Measurements from ENCODE around the gene SOX5. TPM values are rescaled to one million over a fixed set of nuclear protein-coding genes. Genes with fewer than 3 reads are reported as not detected.
A peak's percentile ranks its signal among the peaks of the same experiment; 100 is the strongest.
"Not testable (repeated sequence)": the region's sequence is repeated elsewhere in the genome, so short reads cannot be mapped to it uniquely, and the experiment has no call there.

Gene SOX5
- polyA plus RNA-seq, 3 donors = 5.5 to 7.2 (median 5.8) TPM

DNA sequence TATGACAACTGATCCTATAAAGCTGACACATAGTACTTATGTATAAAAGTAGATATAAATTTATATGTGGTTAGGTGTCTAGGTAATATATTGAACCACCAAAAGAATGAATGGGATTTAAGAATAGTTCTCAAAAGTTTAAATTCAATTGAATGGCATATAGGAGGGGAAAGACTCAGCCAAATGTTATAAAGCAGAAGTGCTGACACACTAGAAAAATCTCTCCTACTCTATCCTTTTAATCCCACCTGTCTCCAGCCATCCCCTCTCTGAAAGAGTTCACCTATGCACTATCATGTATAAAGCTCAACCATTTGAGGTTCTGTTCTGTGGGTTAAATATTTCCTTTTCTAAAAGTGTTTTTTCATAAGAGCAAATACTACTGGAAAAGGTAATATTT, 400.7 kb downstream of the SOX5 start:
- no peak for DNase-seq

DNA sequence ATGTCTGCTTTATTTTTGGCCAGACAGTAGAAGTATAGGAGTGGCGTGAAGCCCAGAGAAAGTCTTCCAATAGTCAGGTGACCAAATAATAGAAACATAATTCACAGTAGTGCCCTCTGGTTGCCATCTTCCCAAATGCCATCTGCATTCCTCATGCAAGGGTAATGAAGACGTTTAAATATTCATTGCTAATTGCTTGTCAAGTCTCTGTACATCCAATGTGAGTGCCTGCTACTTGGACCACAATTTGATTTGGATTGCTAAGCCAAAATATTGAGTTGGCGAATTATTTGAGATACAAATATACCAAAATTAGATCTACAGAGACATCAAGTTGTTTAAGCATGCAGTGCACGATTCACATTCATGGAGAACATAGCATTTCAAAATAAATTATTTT, 402.7 kb downstream of the SOX5 start:
- no peak for DNase-seq

DNA sequence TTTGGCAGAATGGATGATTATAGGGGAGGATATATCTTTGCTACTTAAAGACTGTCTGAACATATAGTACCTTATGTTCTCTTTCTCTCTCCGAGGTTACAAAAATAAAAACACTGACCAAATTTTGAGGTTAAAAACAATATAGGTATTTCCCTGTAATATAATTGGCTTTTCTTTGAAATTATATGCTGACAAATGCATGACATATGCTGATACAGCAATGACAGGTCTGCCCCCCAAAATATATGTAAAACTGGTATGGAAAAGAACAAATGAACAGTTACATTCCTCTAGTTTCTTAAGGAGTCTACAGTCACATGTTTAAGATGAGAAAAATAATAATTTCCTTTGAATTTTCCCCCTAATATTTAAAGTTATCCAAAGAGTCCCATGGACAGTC, 405.7 kb downstream of the SOX5 start:
- no peak for DNase-seq

DNA sequence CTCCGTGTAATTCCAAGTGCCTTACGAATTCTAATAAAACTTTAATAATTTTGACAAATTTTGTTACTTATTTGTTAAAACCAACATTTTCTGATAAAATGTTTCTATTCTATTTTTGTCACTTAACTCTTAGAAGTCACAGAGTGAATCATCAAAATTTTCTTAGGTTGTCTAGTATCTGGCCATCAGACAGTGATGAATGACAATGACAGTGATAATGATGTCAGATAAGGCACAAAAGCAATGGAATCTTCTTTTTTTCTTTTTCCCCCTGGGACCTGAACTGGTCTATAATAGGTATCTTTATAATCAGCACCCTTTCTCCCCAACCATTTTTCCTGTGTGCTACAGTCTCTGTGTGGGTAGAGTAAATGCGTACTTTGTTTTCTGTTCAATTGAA, 407.3 kb downstream of the SOX5 start:
- DNase-seq = no peak

DNA sequence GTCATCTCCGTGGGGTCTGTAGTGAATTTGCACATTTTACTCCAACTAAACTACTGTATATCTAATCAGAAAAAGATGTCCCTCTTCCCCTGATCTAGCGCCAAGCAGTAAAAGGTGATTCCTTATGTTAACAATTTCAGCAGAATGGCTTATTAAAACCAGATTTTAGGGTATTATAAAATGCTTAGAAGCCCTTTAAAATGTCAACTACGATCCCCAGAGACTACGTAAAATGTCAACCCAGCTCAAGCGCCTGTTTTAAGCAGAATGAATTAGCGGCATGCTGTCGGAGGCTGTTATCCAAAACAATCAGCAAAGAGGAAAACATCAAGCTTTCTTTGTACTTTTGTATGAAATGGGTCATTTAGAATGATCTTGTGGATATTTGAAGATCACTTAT, 408.9 kb downstream of the SOX5 start:
- DNase-seq = peak; percentile 40

- no peak for DNase-seq
Measured at GRCh38 chr12:23536293-23536692, 413.2 kb downstream of the SOX5 start.

DNA sequence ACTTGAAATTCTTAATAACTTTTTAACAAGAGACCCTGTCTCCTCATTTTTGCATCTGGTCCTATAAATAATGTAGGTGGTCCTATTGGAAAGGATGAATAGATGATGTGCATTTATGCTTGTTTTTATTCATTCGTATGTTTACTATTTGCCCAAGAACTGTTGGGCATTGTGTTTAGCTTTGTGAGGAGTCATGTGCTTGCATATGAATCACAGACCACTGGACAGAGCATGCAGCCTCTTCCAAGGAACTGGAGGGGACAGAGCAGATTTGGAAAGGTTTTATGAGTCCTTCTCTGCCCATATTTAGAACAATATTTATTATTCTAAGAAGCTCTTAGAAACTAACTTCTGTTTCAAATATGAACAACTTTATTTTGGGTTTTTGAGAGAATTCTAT, 414.0 kb downstream of the SOX5 start:
- no peak for DNase-seq

DNA sequence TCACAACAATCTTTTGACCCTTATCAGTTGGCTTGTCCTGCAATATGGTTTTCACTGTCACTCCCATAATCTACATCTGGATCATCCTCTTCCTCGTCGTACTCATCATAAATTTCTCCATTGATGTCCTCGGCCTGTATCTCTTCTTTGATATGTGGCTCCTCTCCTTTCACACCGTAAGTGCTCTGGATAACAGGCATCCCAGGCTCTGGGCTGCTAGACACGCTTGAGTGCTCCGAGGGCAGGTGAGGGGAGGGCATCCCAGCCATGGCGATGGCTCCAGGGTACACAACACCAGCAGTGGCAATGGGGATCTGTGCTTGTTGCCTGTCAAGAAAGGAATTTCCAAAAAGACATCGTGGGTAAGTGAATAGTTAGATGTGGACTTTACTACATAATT, 415.3 kb downstream of the SOX5 start:
- no peak for DNase-seq

- DNase-seq = no peak
Measured at GRCh38 chr12:23533699-23534098, 415.8 kb downstream of the SOX5 start.

- DNase-seq = no peak
Measured at GRCh38 chr12:23533265-23533664, 416.2 kb downstream of the SOX5 start.

DNA sequence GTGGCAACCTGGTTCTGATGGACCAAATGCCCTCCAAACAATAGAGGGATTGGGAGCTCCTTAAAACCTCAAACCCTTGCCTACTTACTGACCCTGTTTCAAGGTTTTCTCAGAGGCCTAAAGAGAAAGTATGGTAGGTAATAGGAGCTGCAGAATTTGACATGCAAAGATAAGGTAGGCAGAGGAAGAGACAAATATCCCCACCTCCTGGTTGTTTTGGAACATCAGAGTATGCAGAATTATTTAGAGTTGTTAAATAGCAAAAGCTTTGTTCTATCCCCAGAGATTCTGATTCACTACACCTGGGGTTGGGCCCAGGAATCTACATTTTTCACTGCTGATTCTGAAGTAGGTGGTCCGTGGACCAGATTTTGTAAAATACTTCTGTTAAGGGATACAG, 421.2 kb downstream of the SOX5 start:
- no peak for DNase-seq

- DNase-seq = no peak
Measured at GRCh38 chr12:23525450-23526072, 423.9 kb downstream of the SOX5 start.

- DNase-seq = no peak
Measured at GRCh38 chr12:23523339-23523738, 426.1 kb downstream of the SOX5 start.

GRCh38 chr12:23519444-23519843, 430.0 kb downstream of the SOX5 start:
- not testable (repeated sequence) for DNase-seq

DNA sequence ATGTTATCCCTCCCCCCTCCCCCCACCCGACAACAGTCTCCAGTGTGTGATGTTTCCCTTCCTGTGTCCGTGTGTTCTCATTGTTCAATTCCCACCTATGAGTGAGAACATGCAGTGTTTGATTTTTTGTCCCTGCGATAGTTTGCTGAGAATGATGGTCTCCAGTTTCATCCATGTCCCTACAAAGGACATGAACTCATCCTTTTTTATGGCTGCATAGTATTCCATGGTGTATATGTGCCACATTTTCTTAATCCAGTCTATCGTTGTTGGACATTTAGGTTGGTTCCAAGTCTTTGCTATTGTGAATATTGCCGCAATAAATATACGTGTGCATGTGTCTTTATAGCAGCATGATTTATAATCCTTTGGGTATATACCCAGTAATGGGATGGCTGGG, 433.7 kb downstream of the SOX5 start:
- DNase-seq = not testable (repeated sequence)

DNA sequence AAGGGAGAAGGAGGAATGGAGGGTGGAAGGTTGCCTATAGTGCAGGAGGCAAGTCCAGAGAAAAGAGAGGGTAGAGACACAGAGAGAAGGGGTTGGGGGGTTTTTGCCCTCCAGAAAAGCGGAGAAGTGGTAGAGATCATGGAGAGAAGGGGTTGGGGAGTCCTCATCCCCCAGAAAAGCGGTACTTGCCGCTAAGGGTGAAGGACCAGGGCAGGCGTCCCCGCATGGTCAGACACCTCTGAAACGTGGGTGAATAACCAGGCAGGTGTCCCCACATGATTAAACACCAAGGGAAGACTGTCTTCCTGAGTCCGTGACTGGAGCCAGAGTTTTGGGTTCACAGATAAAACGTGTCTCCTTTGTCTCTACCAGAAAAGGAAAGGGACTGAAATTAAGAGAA, 439.0 kb downstream of the SOX5 start:
- DNase-seq = no peak

DNA sequence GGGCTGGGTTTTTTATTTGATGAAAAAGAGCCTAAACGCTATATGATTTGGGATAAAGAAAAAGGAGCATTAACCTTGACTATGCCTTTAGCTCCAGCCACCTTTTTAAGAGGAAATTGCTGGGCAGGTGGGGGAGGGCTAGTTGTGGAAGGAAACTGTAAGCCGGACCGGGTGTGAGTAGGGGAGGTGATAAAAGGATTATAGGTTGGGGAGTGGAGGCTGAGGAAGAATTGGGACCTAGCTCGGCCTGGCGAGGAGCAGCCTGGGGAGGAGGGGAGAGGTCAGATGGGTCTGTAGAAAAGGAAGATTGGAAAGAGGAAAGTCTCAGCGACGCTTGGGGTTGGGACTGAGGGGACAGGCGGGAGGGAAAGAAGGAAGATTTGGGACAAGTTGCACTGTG, 439.6 kb downstream of the SOX5 start:
- not testable (repeated sequence) for DNase-seq

- not testable (repeated sequence) for DNase-seq
Measured at GRCh38 chr12:23507785-23508184, 441.7 kb downstream of the SOX5 start.

DNA sequence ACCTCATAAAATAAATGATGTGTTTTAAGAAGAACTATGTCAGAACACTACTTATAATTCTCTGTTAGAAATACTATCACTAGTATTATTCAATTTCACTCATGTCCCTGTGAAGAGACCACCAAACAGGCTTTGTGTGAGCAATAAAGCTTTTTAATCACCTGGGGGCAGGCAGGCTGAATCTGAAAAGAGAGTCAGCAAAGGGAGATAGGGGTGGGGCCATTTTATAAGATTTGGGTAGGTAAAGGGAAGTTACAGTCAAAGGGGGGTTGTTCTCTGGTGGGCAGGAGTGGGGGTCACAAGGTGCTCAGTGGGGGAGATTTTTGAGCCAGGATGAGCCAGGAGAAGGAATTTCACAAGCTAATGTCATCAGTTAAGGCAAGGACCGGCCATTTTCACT, 443.7 kb downstream of the SOX5 start:
- not testable (repeated sequence) for DNase-seq

DNA sequence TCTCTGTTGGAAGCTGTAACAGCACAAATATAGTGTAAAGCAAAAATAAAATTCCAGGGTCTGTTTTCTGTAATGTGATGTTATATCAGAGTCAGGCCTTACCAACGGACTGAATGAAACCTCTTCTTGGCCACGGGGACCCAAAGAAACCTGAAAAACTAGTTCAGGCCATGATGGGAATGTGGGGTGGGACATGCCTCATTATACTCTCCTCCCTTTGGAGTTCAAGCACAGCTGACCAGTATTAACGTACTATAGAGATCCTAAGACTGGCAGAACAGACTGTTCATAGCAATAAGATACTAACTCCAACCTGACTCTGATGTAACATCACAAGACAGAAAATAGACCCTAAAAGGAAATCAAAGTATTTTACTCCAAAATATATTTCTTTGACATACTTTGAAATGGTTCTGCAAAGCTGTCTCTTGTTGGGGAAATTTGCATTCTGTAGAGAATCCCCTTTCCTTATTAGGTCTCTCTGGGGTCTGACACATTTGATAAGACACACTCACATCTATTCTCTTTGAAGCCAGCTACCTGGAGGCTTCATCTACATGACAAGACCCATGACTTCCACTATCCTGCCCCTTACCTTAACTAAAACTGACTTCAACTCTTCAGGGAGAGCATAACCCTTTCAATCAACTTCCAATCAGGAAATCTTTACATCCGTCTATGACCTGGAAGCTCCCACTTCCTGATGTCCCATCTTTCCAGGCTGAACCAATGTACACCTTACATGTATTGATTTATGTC, 444.6 kb downstream of the SOX5 start:
- DNase-seq = no peak

- DNase-seq = no peak
Measured at GRCh38 chr12:23504043-23504442, 445.4 kb downstream of the SOX5 start.

- DNase-seq = no peak
Measured at GRCh38 chr12:23503544-23503943, 445.9 kb downstream of the SOX5 start.

- DNase-seq = no peak
Measured at GRCh38 chr12:23502259-23502658, 447.2 kb downstream of the SOX5 start.

- no peak for DNase-seq
Measured at GRCh38 chr12:23495472-23495871, 454.0 kb downstream of the SOX5 start.
